H9 (cell line): ENCODE measurements around the gene TPM3. TPM values are rescaled to one million over a fixed set of nuclear protein-coding genes. Genes with fewer than 3 reads are reported as not detected.

Source experiments
- DNase-seq: peaks from one replicate; pipeline ENCODE4 v3.0.0-alpha.2; 2017
- H2AFZ ChIP-seq: one replicate; pipeline ENCODE4 v1.6.1; 2013; ENCODE audit warnings: mild to moderate bottlenecking, low read length, control low read depth, moderate library complexity
- H2AK5ac ChIP-seq: 2 replicates; pipeline ENCODE4 v1.6.1; 2013; ENCODE audit warnings: low read length, control low read depth, mixed read lengths; ENCODE audit not compliant: insufficient read length
- H2BK120ac ChIP-seq: one replicate; pipeline ENCODE4 v1.6.1; 2013; ENCODE audit warnings: low read depth, mild to moderate bottlenecking, low read length, control low read depth, inconsistent platforms; ENCODE audit not compliant: poor library complexity, severe bottlenecking
- H2BK12ac ChIP-seq: 2 replicates; pipeline ENCODE4 v1.6.1; 2013; ENCODE audit warnings: low read length, control low read depth, mixed read lengths, low read depth; ENCODE audit not compliant: insufficient read length
- H2BK15ac ChIP-seq: 2 replicates; pipeline ENCODE4 v1.6.1; 2013; ENCODE audit warnings: low read depth, low read length, control low read depth
- H2BK20ac ChIP-seq: one replicate; pipeline ENCODE4 v1.6.1; 2013; ENCODE audit warnings: low read depth, mild to moderate bottlenecking, low read length, control low read depth, inconsistent platforms; ENCODE audit not compliant: poor library complexity, severe bottlenecking
- H2BK5ac ChIP-seq: 2 replicates; pipeline ENCODE4 v1.6.1; 2013; ENCODE audit warnings: low read length, control low read depth, mixed read lengths; ENCODE audit not compliant: insufficient read length
- H3K14ac ChIP-seq: 2 replicates; pipeline ENCODE4 v1.6.1; 2013; ENCODE audit warnings: low read length, control low read depth; ENCODE audit not compliant: insufficient read depth
- H3K18ac ChIP-seq: 2 replicates; pipeline ENCODE4 v1.6.1; 2013; ENCODE audit warnings: low read depth, mild to moderate bottlenecking, mixed read lengths, low read length, control low read depth; ENCODE audit not compliant: insufficient read length
- H3K23ac ChIP-seq: 2 replicates; pipeline ENCODE4 v1.6.1; 2013; ENCODE audit warnings: low read length, control low read depth, mixed read lengths, low read depth; ENCODE audit not compliant: insufficient read length
- H3K23me2 ChIP-seq: 2 replicates; pipeline ENCODE4 v1.6.1; 2013; ENCODE audit warnings: low read depth, mild to moderate bottlenecking, mixed read lengths, low read length, control low read depth; ENCODE audit not compliant: insufficient read length, poor library complexity, severe bottlenecking
- H3K27ac ChIP-seq: 2 replicates; pipeline ENCODE4 v1.5.1; 2013; ENCODE audit warnings: low read length, control low read depth, mixed read lengths, low read depth; ENCODE audit not compliant: insufficient read length
- H3K27me3 ChIP-seq: 2 replicates; pipeline ENCODE4 v1.6.1; 2013; ENCODE audit warnings: low read length, control low read depth, inconsistent platforms; ENCODE audit not compliant: insufficient read depth
- H3K4ac ChIP-seq: 2 replicates; pipeline ENCODE4 v1.6.1; 2013; ENCODE audit warnings: low read depth, mild to moderate bottlenecking, control low read depth, inconsistent platforms, low read length, moderate library complexity
- H3K4me1 ChIP-seq: 2 replicates; pipeline ENCODE4 v1.6.1; 2013; ENCODE audit warnings: low read length, control low read depth, inconsistent platforms; ENCODE audit not compliant: insufficient read depth
- H3K4me2 ChIP-seq: 2 replicates; pipeline ENCODE4 v1.6.1; 2013; ENCODE audit warnings: low read length, control low read depth, mixed read lengths; ENCODE audit not compliant: insufficient read length, insufficient read depth
- H3K56ac ChIP-seq: 2 replicates; pipeline ENCODE4 v1.6.1; 2013; ENCODE audit warnings: low read depth, mild to moderate bottlenecking, mixed read lengths, low read length, control low read depth; ENCODE audit not compliant: insufficient read length
- H3K79me1 ChIP-seq: 2 replicates; pipeline ENCODE4 v1.6.1; 2013; ENCODE audit warnings: low read depth, mild to moderate bottlenecking, moderate library complexity, low read length, control low read depth, inconsistent platforms; ENCODE audit not compliant: insufficient read depth, poor library complexity, severe bottlenecking
- H3K79me2 ChIP-seq: 2 replicates; pipeline ENCODE4 v1.6.1; 2013; ENCODE audit warnings: low read length, control low read depth, inconsistent platforms; ENCODE audit not compliant: insufficient read depth
- H3K9ac ChIP-seq: 2 replicates; pipeline ENCODE4 v1.6.1; 2013; ENCODE audit warnings: low read length, control low read depth, mixed read lengths; ENCODE audit not compliant: insufficient read length; ENCODE audit errors: extremely low read depth
- H3K9me3 ChIP-seq: one replicate; pipeline ENCODE4 v1.6.1; 2013; ENCODE audit warnings: low read depth, low read length, inconsistent platforms; ENCODE audit not compliant: control insufficient read depth
- H3T11ph ChIP-seq: one replicate; pipeline ENCODE4 v1.6.1; 2013; ENCODE audit warnings: mild to moderate bottlenecking, low read length, control low read depth, inconsistent platforms
- H4K20me1 ChIP-seq: one replicate; pipeline ENCODE4 v1.6.1; 2013; ENCODE audit not compliant: control insufficient read depth, insufficient read length, insufficient read depth
- H4K5ac ChIP-seq: 2 replicates; pipeline ENCODE4 v1.6.1; 2013; ENCODE audit warnings: low read depth, mild to moderate bottlenecking, mixed read lengths, low read length, control low read depth; ENCODE audit not compliant: insufficient read length
- H4K8ac ChIP-seq: replicated peaks from 2 replicates; pipeline ENCODE4 v1.6.1; 2013; ENCODE audit warnings: low read length, control low read depth, mixed read lengths, low read depth; ENCODE audit not compliant: insufficient read length
- H4K91ac ChIP-seq: 2 replicates; pipeline ENCODE4 v1.6.1; 2013; ENCODE audit warnings: low read depth, mild to moderate bottlenecking, moderate library complexity, mixed read lengths, low read length, control low read depth; ENCODE audit not compliant: insufficient read length
- H3K27ac Mint-ChIP-seq, 3 experiments: 2 replicates in 2 of 3; 3 replicates in 1 of 3; pipeline ENCODE4 v1.8.0; 2020 to 2021; ENCODE audit warnings: mixed read lengths in 3 of 3, mild to moderate bottlenecking in 1 of 3, moderate library complexity in 1 of 3
- H3K27me3 Mint-ChIP-seq: 2 replicates; pipeline ENCODE4 v1.8.0; 2021; ENCODE audit warnings: low read depth, mild to moderate bottlenecking, moderate library complexity, mixed read lengths
- H3K36me3 Mint-ChIP-seq, 3 experiments: 2 replicates in 2 of 3; 3 replicates in 1 of 3; pipeline ENCODE4 v1.8.0; 2020 to 2021; ENCODE audit warnings: low read depth in 3 of 3, mixed read lengths in 3 of 3; ENCODE audit not compliant: insufficient read depth in 1 of 3
- H3K4me1 Mint-ChIP-seq, 2 experiments: 2 replicates each; pipeline ENCODE4 v1.8.0; 2020; ENCODE audit warnings: mixed read lengths in 2 of 2
- H3K4me3 Mint-ChIP-seq, 2 experiments: 2 replicates in 1 of 2; 3 replicates in 1 of 2; pipeline ENCODE4 v1.8.0; 2020 to 2021; ENCODE audit warnings: mild to moderate bottlenecking in 2 of 2, mixed read lengths in 2 of 2, moderate library complexity in 1 of 2
- H3K9me3 Mint-ChIP-seq, 2 experiments: 2 replicates in 1 of 2; 3 replicates in 1 of 2; pipeline ENCODE4 v1.8.0; 2020; ENCODE audit warnings: mild to moderate bottlenecking in 2 of 2, mixed read lengths in 2 of 2, moderate library complexity in 1 of 2
- WGBS: extraction: QIAGEN DNeasy Blood & Tissue Kit; methylation state at CpG from one replicate; pipeline ENCODE4 v1.1.7; 2013; ENCODE audit warnings: missing lambda C conversion rate, low lambda C conversion rate, mixed read lengths; ENCODE audit not compliant: insufficient read length; ENCODE audit errors: extremely low coverage; 5-methylcytosine and 5-hydroxymethylcytosine counted together
- total RNA-seq: library from RNA; stranded (reverse); gene quantifications from 2 replicates; pipeline ENCODE4 v1.2.1, GENCODE V29; 2021
- TF ChIP-seq, protein P1 (sequence below): fragments of 200-600 bp; sonication (generic); conservative IDR thresholded peaks from 3 replicates; pipeline ENCODE4 v1.8.0; 2021; ENCODE audit warnings: antibody characterized with exemption, mild to moderate bottlenecking

Gene TPM3
- total RNA-seq, 1 experiment from 2014 or later: 508 TPM

DNA sequence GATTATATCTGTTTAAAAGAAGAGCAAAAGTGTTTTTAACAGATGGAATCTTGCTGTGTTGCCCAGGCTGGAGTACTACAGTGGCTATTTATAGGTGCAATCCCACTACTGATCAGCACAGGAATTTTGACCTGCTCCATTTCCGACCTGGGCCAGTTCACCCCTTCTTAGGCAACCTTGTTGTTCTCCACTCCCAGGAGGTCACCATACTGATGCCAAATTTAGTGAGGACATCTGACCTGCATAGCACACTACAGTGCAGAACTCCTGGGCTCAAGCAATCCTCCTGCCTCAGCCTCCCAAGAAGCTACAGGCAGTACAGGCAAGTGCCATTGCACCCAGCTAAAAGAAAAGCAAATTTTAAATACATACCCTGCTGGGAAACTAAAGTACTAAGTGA is 25.7 kb downstream of the TPM3 start:
- Histone ChIP-seq H2AK5ac (no peak overlapping the region), H3K4ac (no peak overlapping the region), H2BK20ac (no peak overlapping the region), H4K5ac (no peak overlapping the region), H3K14ac (no peak overlapping the region), H4K91ac (no peak overlapping the region), H2AFZ (no peak overlapping the region), H3K56ac (no peak overlapping the region), H3K9ac (no peak overlapping the region), H2BK120ac (no peak overlapping the region), H3K23ac (no peak overlapping the region), H3K23me2 (no peaks in the 10 kb centered on the region), H3T11ph (no peak overlapping the region), H4K8ac (no peak overlapping the region), H3K18ac (no peak overlapping the region), H3K4me1 (no peaks in the 10 kb centered on the region), H4K20me1 (no peaks in the 10 kb centered on the region), H3K79me2 (no peaks in the 10 kb centered on the region), H3K27ac (no peak overlapping the region), H3K9me3 (no peaks in the 10 kb centered on the region), H3K27me3 (no peaks in the 10 kb centered on the region), H2BK15ac (no peak overlapping the region), H2BK12ac (no peak overlapping the region), H3K79me1 (peaks cover 5% of the 10 kb centered on the region), H2BK5ac (no peak overlapping the region), H3K4me2 (no peak overlapping the region)
- TF ChIP-seq, protein P1, sequence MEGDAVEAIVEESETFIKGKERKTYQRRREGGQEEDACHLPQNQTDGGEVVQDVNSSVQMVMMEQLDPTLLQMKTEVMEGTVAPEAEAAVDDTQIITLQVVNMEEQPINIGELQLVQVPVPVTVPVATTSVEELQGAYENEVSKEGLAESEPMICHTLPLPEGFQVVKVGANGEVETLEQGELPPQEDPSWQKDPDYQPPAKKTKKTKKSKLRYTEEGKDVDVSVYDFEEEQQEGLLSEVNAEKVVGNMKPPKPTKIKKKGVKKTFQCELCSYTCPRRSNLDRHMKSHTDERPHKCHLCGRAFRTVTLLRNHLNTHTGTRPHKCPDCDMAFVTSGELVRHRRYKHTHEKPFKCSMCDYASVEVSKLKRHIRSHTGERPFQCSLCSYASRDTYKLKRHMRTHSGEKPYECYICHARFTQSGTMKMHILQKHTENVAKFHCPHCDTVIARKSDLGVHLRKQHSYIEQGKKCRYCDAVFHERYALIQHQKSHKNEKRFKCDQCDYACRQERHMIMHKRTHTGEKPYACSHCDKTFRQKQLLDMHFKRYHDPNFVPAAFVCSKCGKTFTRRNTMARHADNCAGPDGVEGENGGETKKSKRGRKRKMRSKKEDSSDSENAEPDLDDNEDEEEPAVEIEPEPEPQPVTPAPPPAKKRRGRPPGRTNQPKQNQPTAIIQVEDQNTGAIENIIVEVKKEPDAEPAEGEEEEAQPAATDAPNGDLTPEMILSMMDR: no peak
- H3K9me3 Mint-ChIP-seq: no peaks in the 10 kb centered on the region
- no peaks in the 10 kb centered on the region for H3K4me1 Mint-ChIP-seq
- WGBS: no CpG with 5 or more reads among the region's 1 CpG
- no peak overlapping the region for H3K4me3 Mint-ChIP-seq
- no peaks in the 10 kb centered on the region for H3K27me3 Mint-ChIP-seq
- DNase-seq: no peak
- H3K27ac Mint-ChIP-seq: no peak overlapping the region
- H3K36me3 Mint-ChIP-seq: peaks cover 74 to 100% (median 82%) of the 10 kb centered on the region in 3 experiments
